Glutamatergic neuron (in vitro differentiated cells): Measurements from ENCODE around the gene CRACR2B. TPM values are rescaled to one million over a fixed set of nuclear protein-coding genes. Genes with fewer than 3 reads are reported as not detected.

Source experiments
- DNase-seq: peaks from one replicate; pipeline ENCODE4 v3.0.0; 2022
- H3K27ac Mint-ChIP-seq: one replicate; pipeline ENCODE4 v1.8.0; 2020; ENCODE audit warnings: mild to moderate bottlenecking, mixed read lengths, inconsistent platforms; ENCODE audit not compliant: unreplicated experiment
- H3K27me3 Mint-ChIP-seq: one replicate; pipeline ENCODE4 v1.8.0; 2020; ENCODE audit warnings: mild to moderate bottlenecking, moderate library complexity, mixed read lengths, inconsistent platforms; ENCODE audit not compliant: unreplicated experiment
- H3K36me3 Mint-ChIP-seq: one replicate; pipeline ENCODE4 v1.8.0; 2020; ENCODE audit warnings: mild to moderate bottlenecking, mixed read lengths, inconsistent platforms; ENCODE audit not compliant: unreplicated experiment
- H3K4me1 Mint-ChIP-seq: one replicate; pipeline ENCODE4 v1.8.0; 2020; ENCODE audit warnings: mild to moderate bottlenecking, low read depth, mixed read lengths, inconsistent platforms; ENCODE audit not compliant: unreplicated experiment
- H3K4me3 Mint-ChIP-seq: one replicate; pipeline ENCODE4 v1.8.0; 2020; ENCODE audit warnings: mild to moderate bottlenecking, mixed read lengths, inconsistent platforms; ENCODE audit not compliant: unreplicated experiment
- H3K9me3 Mint-ChIP-seq: one replicate; pipeline ENCODE4 v1.8.0; 2020; ENCODE audit warnings: mild to moderate bottlenecking, moderate library complexity, mixed read lengths, inconsistent platforms; ENCODE audit not compliant: unreplicated experiment
- CTCF ChIP-seq: fragments of 200-600 bp; sonication (generic); IDR thresholded peaks from one replicate; pipeline ENCODE4 v1.5.0; 2021; ENCODE audit not compliant: partially characterized antibody, unreplicated experiment
- total RNA-seq: library from RNA; stranded (reverse); fragmentation: NEBNext Ultra II Directional; extraction: Animal tissue kit (Norgen Biotek cat#: 25700); gene quantifications from one replicate; pipeline ENCODE4 v1.2.1, GENCODE V29; 2021; ENCODE audit not compliant: unreplicated experiment

The CRACR2B gene
- total RNA-seq, 1 donor from 2014 or later = 19.7 TPM

- DNase-seq = no peak
- Mint-ChIP-seq H3K4me1 (peaks cover 6% of the 10 kb centered on the region), H3K27me3 (peaks cover 8% of the 10 kb centered on the region), H3K9me3 (peaks cover 4% of the 10 kb centered on the region), H3K4me3 (no peak overlapping the region), H3K27ac (no peak overlapping the region), H3K36me3 (no peaks in the 10 kb centered on the region)
- TF ChIP-seq CTCF = no peak
Measured at GRCh38 chr11:875203-875602, 47.5 kb downstream of the CRACR2B start.

GRCh38 chr11:875769-876301, 48.1 kb downstream of the CRACR2B start:
- Mint-ChIP-seq H3K36me3 (no peaks in the 10 kb centered on the region), H3K27me3 (peaks cover 7% of the 10 kb centered on the region), H3K4me3 (peak overlapping the region; percentile 61), H3K27ac (peak overlapping the region; percentile 62), H3K9me3 (peaks cover 4% of the 10 kb centered on the region), H3K4me1 (peaks cover 6% of the 10 kb centered on the region)
- TF ChIP-seq CTCF = no peak
- no peak for DNase-seq

GRCh38 chr11:876545-876944, 48.8 kb downstream of the CRACR2B start:
- DNase-seq = peak; percentile 40
- H3K9me3 Mint-ChIP-seq = peaks cover 4% of the 10 kb centered on the region
- H3K27me3 Mint-ChIP-seq = peaks cover 7% of the 10 kb centered on the region
- no peak overlapping the region for H3K27ac Mint-ChIP-seq
- no peak for TF ChIP-seq CTCF
- H3K4me1 Mint-ChIP-seq = peaks cover 6% of the 10 kb centered on the region
- H3K4me3 Mint-ChIP-seq = no peak overlapping the region
- H3K36me3 Mint-ChIP-seq = no peaks in the 10 kb centered on the region

GRCh38 chr11:877565-877964, 49.8 kb downstream of the CRACR2B start:
- peaks cover 7% of the 10 kb centered on the region for H3K9me3 Mint-ChIP-seq
- no peak for DNase-seq
- TF ChIP-seq CTCF = no peak
- H3K4me1 Mint-ChIP-seq = peaks cover 10% of the 10 kb centered on the region
- H3K36me3 Mint-ChIP-seq = peaks cover 6% of the 10 kb centered on the region
- peaks cover 8% of the 10 kb centered on the region for H3K27me3 Mint-ChIP-seq
- H3K27ac Mint-ChIP-seq = no peak overlapping the region
- no peak overlapping the region for H3K4me3 Mint-ChIP-seq

- H3K9me3 Mint-ChIP-seq = peaks cover 9% of the 10 kb centered on the region
- H3K27me3 Mint-ChIP-seq = peaks cover 12% of the 10 kb centered on the region
- H3K27ac Mint-ChIP-seq = no peak overlapping the region
- H3K36me3 Mint-ChIP-seq = peaks cover 7% of the 10 kb centered on the region
- no peak for DNase-seq
- no peak for TF ChIP-seq CTCF
- H3K4me3 Mint-ChIP-seq = no peak overlapping the region
- peaks cover 11% of the 10 kb centered on the region for H3K4me1 Mint-ChIP-seq
Measured at GRCh38 chr11:880447-880846, 52.7 kb downstream of the CRACR2B start.

Other genes starting within 250 kb of the CRACR2B start
- gene IRF7, start 212.0 kb upstream of the CRACR2B start, total RNA-seq = 17.7 TPM
- not detected for gene CDHR5, start 203.0 kb upstream of the CRACR2B start, total RNA-seq
- gene SCT, start 200.7 kb upstream of the CRACR2B start, total RNA-seq = not detected
- 2.9 TPM for gene DRD4, start 190.7 kb upstream of the CRACR2B start, total RNA-seq
- 51.5 TPM for gene DEAF1, start 132.7 kb upstream of the CRACR2B start, total RNA-seq
- 29.7 TPM for gene TMEM80, start 132.1 kb upstream of the CRACR2B start, total RNA-seq
- 12.7 TPM for gene EPS8L2, start 121.7 kb upstream of the CRACR2B start, total RNA-seq
- 182 TPM for gene TALDO1, start 80.5 kb upstream of the CRACR2B start, total RNA-seq
- 67.5 TPM for gene GATD1, start 50.4 kb upstream of the CRACR2B start, total RNA-seq
- gene CEND1, start 37.8 kb upstream of the CRACR2B start, total RNA-seq = 58.7 TPM
- gene SLC25A22, start 29.6 kb upstream of the CRACR2B start, total RNA-seq = 93.9 TPM
- gene PIDD1, start 22.7 kb upstream of the CRACR2B start, total RNA-seq = 37.0 TPM
- 997 TPM for gene RPLP2, start 18.0 kb upstream of the CRACR2B start, total RNA-seq
- gene PNPLA2, start 9.0 kb upstream of the CRACR2B start, total RNA-seq = 32.3 TPM
- 346 TPM for gene CD151, start 5.0 kb downstream of the CRACR2B start, total RNA-seq
- gene POLR2L, start 14.6 kb downstream of the CRACR2B start, total RNA-seq = 106 TPM
- gene TSPAN4, start 14.9 kb downstream of the CRACR2B start, total RNA-seq = 82.5 TPM
- gene CHID1, start 82.9 kb downstream of the CRACR2B start, total RNA-seq = 56.1 TPM
- 228 TPM for gene AP2A2, start 98.0 kb downstream of the CRACR2B start, total RNA-seq
- not detected for gene MUC6, start 208.8 kb downstream of the CRACR2B start, total RNA-seq
- not detected for gene MUC2, start 247.0 kb downstream of the CRACR2B start, total RNA-seq